SU-DHL-6 (cell line): ENCODE results near the gene SPINK9.
"Not testable (repeated sequence)": the region's sequence is repeated elsewhere in the genome, so short reads cannot be mapped to it uniquely, and the experiment has no call there.

Source experiments
- EZH2phosphoT487 ChIP-seq: fragments of 200-600 bp; sonication (generic), shearing (Covaris generic); conservative IDR thresholded peaks from 2 replicates; pipeline ENCODE4 v1.6.1; 2018; ENCODE audit warnings: mild to moderate bottlenecking, antibody characterized with exemption, low read length, moderate library complexity, mixed read lengths
- TF ChIP-seq, protein P1 (sequence below): fragments of 200-600 bp; sonication (generic); IDR thresholded peaks from one replicate; pipeline ENCODE4 v1.5.1; 2017; ENCODE audit warnings: antibody characterized with exemption, mild to moderate bottlenecking, low read length, moderate library complexity; ENCODE audit not compliant: insufficient read depth, poor library complexity, severe bottlenecking

GRCh38 chr5:148320011-148320963, 15.1 kb upstream of the SPINK9 start:
- TF ChIP-seq EZH2phosphoT487: not testable (repeated sequence)
- TF ChIP-seq, protein P1, sequence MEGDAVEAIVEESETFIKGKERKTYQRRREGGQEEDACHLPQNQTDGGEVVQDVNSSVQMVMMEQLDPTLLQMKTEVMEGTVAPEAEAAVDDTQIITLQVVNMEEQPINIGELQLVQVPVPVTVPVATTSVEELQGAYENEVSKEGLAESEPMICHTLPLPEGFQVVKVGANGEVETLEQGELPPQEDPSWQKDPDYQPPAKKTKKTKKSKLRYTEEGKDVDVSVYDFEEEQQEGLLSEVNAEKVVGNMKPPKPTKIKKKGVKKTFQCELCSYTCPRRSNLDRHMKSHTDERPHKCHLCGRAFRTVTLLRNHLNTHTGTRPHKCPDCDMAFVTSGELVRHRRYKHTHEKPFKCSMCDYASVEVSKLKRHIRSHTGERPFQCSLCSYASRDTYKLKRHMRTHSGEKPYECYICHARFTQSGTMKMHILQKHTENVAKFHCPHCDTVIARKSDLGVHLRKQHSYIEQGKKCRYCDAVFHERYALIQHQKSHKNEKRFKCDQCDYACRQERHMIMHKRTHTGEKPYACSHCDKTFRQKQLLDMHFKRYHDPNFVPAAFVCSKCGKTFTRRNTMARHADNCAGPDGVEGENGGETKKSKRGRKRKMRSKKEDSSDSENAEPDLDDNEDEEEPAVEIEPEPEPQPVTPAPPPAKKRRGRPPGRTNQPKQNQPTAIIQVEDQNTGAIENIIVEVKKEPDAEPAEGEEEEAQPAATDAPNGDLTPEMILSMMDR: not testable (repeated sequence)
